HepG2 (cell line): Measurements from ENCODE around the gene BTBD19. TPM values are rescaled to one million over a fixed set of nuclear protein-coding genes. Genes with fewer than 3 reads are reported as not detected.

ENCODE experiments used
- ATF7 ChIP-seq, 2 experiments: fragments of 450-650 bp in 1 of 2; sonication (generic) in 1 of 2; formaldehyde crosslinking in 1 of 2; IDR thresholded peaks; 2 replicates each; pipeline versions ENCODE4 v1.4.0 to v1.6.1; 2016 to 2020; ENCODE audit warnings: antibody characterized with exemption in 1 of 2, mild to moderate bottlenecking in 1 of 2, missing genetic modification reagents in 1 of 2
- CREB1 ChIP-seq, 2 experiments: fragments of 450-650 bp in 1 of 2; IDR thresholded peaks; 2 replicates each; pipeline ENCODE4 v1.6.1; 2016 to 2017; ENCODE audit warnings: control low read depth in 1 of 2, mild to moderate bottlenecking in 1 of 2, missing compliant biosample characterization in 1 of 2, missing genetic modification characterization in 1 of 2
- DPF2 ChIP-seq: sonication (generic); formaldehyde crosslinking; IDR thresholded peaks from 2 replicates; pipeline ENCODE4 v1.4.0; 2020; ENCODE audit warnings: mild to moderate bottlenecking, low read depth, missing genetic modification reagents, borderline replicate concordance
- ELF1 ChIP-seq: sonication (generic); formaldehyde crosslinking; IDR thresholded peaks from 2 replicates; pipeline ENCODE4 v1.4.0; 2020; ENCODE audit warnings: missing genetic modification reagents
- FOXA1 ChIP-seq, 2 experiments: fragments of 450-650 bp in 1 of 2; sonication (generic) in 1 of 2; formaldehyde crosslinking in 1 of 2; IDR thresholded peaks; 2 replicates each; pipeline versions ENCODE4 v1.4.0 to v1.6.1; 2016 to 2020; ENCODE audit warnings: missing genetic modification reagents in 1 of 2
- NCOA5 ChIP-seq: sonication (generic); formaldehyde crosslinking; IDR thresholded peaks from 2 replicates; pipeline ENCODE4 v1.4.0; 2020; ENCODE audit warnings: missing genetic modification reagents
- PHF20 ChIP-seq: sonication (generic); formaldehyde crosslinking; IDR thresholded peaks from 2 replicates; pipeline ENCODE4 v1.5.0; 2020; ENCODE audit warnings: mild to moderate bottlenecking, missing genetic modification reagents
- POLR2A ChIP-seq, 2 experiments: IDR thresholded peaks; 2 replicates each; pipeline ENCODE4 v1.6.1; 2011; ENCODE audit warnings: low read depth in 2 of 2, low read length in 2 of 2, mild to moderate bottlenecking in 1 of 2, moderate library complexity in 1 of 2; ENCODE audit not compliant: insufficient read depth in 1 of 2
- SMAD9 ChIP-seq: sonication (generic); formaldehyde crosslinking; IDR thresholded peaks from 2 replicates; pipeline ENCODE4 v1.5.1; 2020; ENCODE audit warnings: mild to moderate bottlenecking, missing genetic modification reagents
- STAG1 ChIP-seq: sonication (generic); formaldehyde crosslinking; IDR thresholded peaks from 2 replicates; pipeline ENCODE4 v1.4.0; 2020; ENCODE audit warnings: missing genetic modification reagents
- TARDBP ChIP-seq: sonication (generic); formaldehyde crosslinking; IDR thresholded peaks from 2 replicates; pipeline ENCODE4 v1.8.0; 2022; ENCODE audit warnings: mild to moderate bottlenecking, missing genetic modification reagents
- TSC22D2 ChIP-seq: sonication (generic); formaldehyde crosslinking; IDR thresholded peaks from 2 replicates; pipeline ENCODE4 v1.5.1; 2020; ENCODE audit warnings: missing genetic modification reagents, mild to moderate bottlenecking, borderline replicate concordance
- ZC3H13 ChIP-seq: sonication (generic); formaldehyde crosslinking; IDR thresholded peaks from 2 replicates; pipeline ENCODE4 v1.8.1; 2023; ENCODE audit warnings: mild to moderate bottlenecking, missing genetic modification reagents, moderate library complexity
- ZMAT3 ChIP-seq: sonication (generic); formaldehyde crosslinking; conservative IDR thresholded peaks from 2 replicates; pipeline ENCODE4 v1.7.0; 2021; ENCODE audit warnings: missing genetic modification reagents
- ZNF557 ChIP-seq: sonication (generic); formaldehyde crosslinking; IDR thresholded peaks from 2 replicates; pipeline ENCODE4 v1.4.0; 2020; ENCODE audit warnings: missing genetic modification reagents
- ZNF614 ChIP-seq: IDR thresholded peaks from 2 replicates; pipeline ENCODE4 v1.6.1; 2018; ENCODE audit warnings: missing biosample characterization, missing genetic modification reagents, inconsistent platforms, borderline replicate concordance
- ZNF678 ChIP-seq: sonication (generic); formaldehyde crosslinking; IDR thresholded peaks from 2 replicates; pipeline ENCODE4 v1.4.0; 2020; ENCODE audit warnings: mild to moderate bottlenecking, missing genetic modification reagents
- ZNF83 ChIP-seq: sonication (generic); formaldehyde crosslinking; IDR thresholded peaks from 2 replicates; pipeline ENCODE4 v1.4.0; 2020; ENCODE audit warnings: missing genetic modification reagents, mild to moderate bottlenecking, borderline replicate concordance
- ZNF891 ChIP-seq: sonication (generic); formaldehyde crosslinking; IDR thresholded peaks from 2 replicates; pipeline ENCODE4 v1.5.0; 2020; ENCODE audit warnings: mild to moderate bottlenecking, missing genetic modification reagents
- polyA plus RNA-seq, 8 experiments: library from polyadenylated mRNA; depleted of rRNA in 3 of 8; stranded (reverse) in 7 of 8; unstranded in 1 of 8; fragments of >200 nt; fragmentation: Illumina TruSeq in 4 of 8; extraction: Trizol in 4 of 8; gene quantifications; 2 replicates each; pipeline versions ENCODE4 v1.2.1 to v1.2.3, GENCODE V29; 2011 to 2016; ENCODE audit warnings: low read depth in 4 of 8, missing spikeins in 1 of 8, mixed read lengths in 1 of 8; ENCODE audit not compliant: insufficient read depth in 1 of 8
- total RNA-seq, 5 experiments: library from RNA; depleted of rRNA; stranded (reverse); fragments of >200 nt; fragmentation: Illumina TruSeq; extraction: Trizol; gene quantifications; 2 replicates each; pipeline ENCODE4 v1.2.3, GENCODE V29; 2016; ENCODE audit warnings: low read depth in 1 of 5
- TF ChIP-seq, protein P1 (sequence below): sonication (generic); formaldehyde crosslinking; IDR thresholded peaks from 2 replicates; pipeline ENCODE4 v1.8.0; 2022; ENCODE audit warnings: mild to moderate bottlenecking, missing genetic modification reagents, moderate library complexity
- TF ChIP-seq, protein P2 (sequence below): sonication (generic); formaldehyde crosslinking; IDR thresholded peaks from 2 replicates; pipeline ENCODE4 v1.5.0; 2020; ENCODE audit warnings: missing genetic modification reagents
- TF ChIP-seq, protein P3 (sequence below): sonication (generic); formaldehyde crosslinking; IDR thresholded peaks from 2 replicates; pipeline ENCODE4 v1.4.0; 2020; ENCODE audit warnings: missing genetic modification reagents

BTBD19 gene
- total and polyA plus RNA-seq, 2 of the 13 experiments (the other 11 are each of a cell fraction or from before 2014, with no cell fraction given): 2.7 to 6.7 TPM

DNA sequence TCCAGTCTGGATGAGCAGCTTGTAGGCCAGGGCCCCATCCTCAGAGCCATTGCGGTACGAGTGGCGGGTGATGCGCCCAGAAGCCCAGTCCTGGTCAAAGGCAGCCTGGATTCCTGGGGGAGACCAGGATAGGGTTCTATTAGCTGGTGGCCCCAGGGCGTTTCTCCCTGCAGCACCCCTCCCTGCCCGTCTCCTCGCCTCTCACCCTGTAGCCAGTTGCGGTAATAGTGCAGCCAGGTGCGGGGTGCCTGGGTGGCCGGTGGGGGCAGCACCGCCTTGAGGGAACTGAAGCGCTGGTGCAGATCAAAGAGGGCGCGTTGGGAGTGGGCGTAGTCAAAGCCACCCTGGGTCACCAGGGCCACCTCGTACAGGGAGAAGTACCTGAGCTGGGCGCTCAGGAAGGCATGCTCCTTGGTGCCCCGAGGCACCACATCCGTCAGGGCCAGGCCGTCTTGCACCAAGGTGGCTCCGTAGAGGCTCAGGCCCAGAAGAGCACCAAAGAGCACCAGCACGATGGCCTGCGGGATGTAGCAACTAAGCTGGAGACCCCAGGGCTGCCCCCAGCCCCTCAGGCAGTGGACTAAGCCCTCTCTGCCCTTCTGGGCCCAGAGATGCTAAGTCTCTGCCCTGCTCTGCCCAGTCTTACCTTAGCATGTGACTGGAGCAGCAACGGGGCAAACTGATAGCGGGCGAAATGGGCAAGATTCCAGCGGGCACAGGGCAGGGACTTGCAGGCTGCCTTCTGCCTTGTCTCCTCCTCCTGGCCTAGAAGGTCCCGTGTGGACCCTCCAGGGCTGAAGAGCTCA lies 19.1 kb downstream of the BTBD19 start (continued):
- TF ChIP-seq DPF2 (CRISPR knock-in tag): 0 out of 2 replicates have a peak, but pooled peaks have one; percentile 23
- TF ChIP-seq ZNF678 (CRISPR knock-in tag): peak; percentile 39; the same call in 1 of the 2 replicates
- no peak for TF ChIP-seq ZC3H13 (CRISPR knock-in tag)
- TF ChIP-seq NCOA5: no peak
- TF ChIP-seq, protein P1, sequence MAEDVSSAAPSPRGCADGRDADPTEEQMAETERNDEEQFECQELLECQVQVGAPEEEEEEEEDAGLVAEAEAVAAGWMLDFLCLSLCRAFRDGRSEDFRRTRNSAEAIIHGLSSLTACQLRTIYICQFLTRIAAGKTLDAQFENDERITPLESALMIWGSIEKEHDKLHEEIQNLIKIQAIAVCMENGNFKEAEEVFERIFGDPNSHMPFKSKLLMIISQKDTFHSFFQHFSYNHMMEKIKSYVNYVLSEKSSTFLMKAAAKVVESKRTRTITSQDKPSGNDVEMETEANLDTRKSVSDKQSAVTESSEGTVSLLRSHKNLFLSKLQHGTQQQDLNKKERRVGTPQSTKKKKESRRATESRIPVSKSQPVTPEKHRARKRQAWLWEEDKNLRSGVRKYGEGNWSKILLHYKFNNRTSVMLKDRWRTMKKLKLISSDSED (CRISPR knock-in tag): no peak
- peak; percentile 46; the same call in 1 of the 2 replicates for TF ChIP-seq ELF1 (CRISPR knock-in tag)
- no peak for TF ChIP-seq ZNF557 (CRISPR knock-in tag)
- TF ChIP-seq ATF7 (IDR thresholded peaks at IDR 0.05): no peak
- no peak for TF ChIP-seq ATF7 (CRISPR knock-in tag; IDR thresholded peaks at IDR 0.05)
- TF ChIP-seq ZNF891 (CRISPR knock-in tag): peak; percentile 22; the same call in 1 of the 2 replicates
- TF ChIP-seq FOXA1 (IDR thresholded peaks at IDR 0.05): no peak
- TF ChIP-seq FOXA1 (CRISPR knock-in tag; IDR thresholded peaks at IDR 0.05): 0 out of 2 replicates have a peak, but pooled peaks have one; percentile 15
- TF ChIP-seq ZNF83 (CRISPR knock-in tag): peak; percentile 26; the same call in 1 of the 2 replicates
- TF ChIP-seq POLR2A (IDR thresholded peaks at IDR 0.05; ENCODE audit: insufficient read depth in 1 of 2, low read depth in 2 of 2, low read length in 2 of 2): no peak; a peak in 1 of 4 replicates
- no peak; the same call in 1 of the 2 replicates for TF ChIP-seq ZMAT3 (CRISPR knock-in tag)
- TF ChIP-seq TARDBP: 0 out of 2 replicates have a peak, but pooled peaks have one; percentile 16
- no peak for TF ChIP-seq TSC22D2 (CRISPR knock-in tag)
- TF ChIP-seq ZNF614 (CRISPR knock-in tag): peak; percentile 61; the same call in 1 of the 2 replicates
- TF ChIP-seq STAG1 (CRISPR knock-in tag): peak; percentile 73
- TF ChIP-seq, protein P2, sequence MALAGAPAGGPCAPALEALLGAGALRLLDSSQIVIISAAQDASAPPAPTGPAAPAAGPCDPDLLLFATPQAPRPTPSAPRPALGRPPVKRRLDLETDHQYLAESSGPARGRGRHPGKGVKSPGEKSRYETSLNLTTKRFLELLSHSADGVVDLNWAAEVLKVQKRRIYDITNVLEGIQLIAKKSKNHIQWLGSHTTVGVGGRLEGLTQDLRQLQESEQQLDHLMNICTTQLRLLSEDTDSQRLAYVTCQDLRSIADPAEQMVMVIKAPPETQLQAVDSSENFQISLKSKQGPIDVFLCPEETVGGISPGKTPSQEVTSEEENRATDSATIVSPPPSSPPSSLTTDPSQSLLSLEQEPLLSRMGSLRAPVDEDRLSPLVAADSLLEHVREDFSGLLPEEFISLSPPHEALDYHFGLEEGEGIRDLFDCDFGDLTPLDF (CRISPR knock-in tag): no peak
- TF ChIP-seq CREB1 (IDR thresholded peaks at IDR 0.05): no peak
- no peak; the same call in 1 of the 2 replicates for TF ChIP-seq CREB1 (CRISPR knock-in tag; IDR thresholded peaks at IDR 0.05)
- 0 out of 2 replicates have a peak, but pooled peaks have one; percentile 19 for TF ChIP-seq PHF20 (CRISPR knock-in tag)
- TF ChIP-seq, protein P3, sequence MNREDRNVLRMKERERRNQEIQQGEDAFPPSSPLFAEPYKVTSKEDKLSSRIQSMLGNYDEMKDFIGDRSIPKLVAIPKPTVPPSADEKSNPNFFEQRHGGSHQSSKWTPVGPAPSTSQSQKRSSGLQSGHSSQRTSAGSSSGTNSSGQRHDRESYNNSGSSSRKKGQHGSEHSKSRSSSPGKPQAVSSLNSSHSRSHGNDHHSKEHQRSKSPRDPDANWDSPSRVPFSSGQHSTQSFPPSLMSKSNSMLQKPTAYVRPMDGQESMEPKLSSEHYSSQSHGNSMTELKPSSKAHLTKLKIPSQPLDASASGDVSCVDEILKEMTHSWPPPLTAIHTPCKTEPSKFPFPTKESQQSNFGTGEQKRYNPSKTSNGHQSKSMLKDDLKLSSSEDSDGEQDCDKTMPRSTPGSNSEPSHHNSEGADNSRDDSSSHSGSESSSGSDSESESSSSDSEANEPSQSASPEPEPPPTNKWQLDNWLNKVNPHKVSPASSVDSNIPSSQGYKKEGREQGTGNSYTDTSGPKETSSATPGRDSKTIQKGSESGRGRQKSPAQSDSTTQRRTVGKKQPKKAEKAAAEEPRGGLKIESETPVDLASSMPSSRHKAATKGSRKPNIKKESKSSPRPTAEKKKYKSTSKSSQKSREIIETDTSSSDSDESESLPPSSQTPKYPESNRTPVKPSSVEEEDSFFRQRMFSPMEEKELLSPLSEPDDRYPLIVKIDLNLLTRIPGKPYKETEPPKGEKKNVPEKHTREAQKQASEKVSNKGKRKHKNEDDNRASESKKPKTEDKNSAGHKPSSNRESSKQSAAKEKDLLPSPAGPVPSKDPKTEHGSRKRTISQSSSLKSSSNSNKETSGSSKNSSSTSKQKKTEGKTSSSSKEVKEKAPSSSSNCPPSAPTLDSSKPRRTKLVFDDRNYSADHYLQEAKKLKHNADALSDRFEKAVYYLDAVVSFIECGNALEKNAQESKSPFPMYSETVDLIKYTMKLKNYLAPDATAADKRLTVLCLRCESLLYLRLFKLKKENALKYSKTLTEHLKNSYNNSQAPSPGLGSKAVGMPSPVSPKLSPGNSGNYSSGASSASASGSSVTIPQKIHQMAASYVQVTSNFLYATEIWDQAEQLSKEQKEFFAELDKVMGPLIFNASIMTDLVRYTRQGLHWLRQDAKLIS (CRISPR knock-in tag): 0 out of 2 replicates have a peak, but pooled peaks have one; percentile 3
- no peak for TF ChIP-seq SMAD9 (CRISPR knock-in tag)
